ENCODE data around the gene GDPD2.

GRCh38 chrX:70455366-70456202 lies 32.5 kb downstream of the GDPD2 start:
- TF ChIP-seq EP300 (IDR thresholded peaks at IDR 0.05) = no peak
- TF ChIP-seq CTCF (IDR thresholded peaks at IDR 0.05) = no peak
- no peak for TF ChIP-seq POLR2A (IDR thresholded peaks at IDR 0.05)
